Stimulated activated CD4-positive, alpha-beta T cell treated with anti-CD3 and anti-CD28 coated beads, Interleukin-2, amount 100 ng/mL, for 24 hours (primary cell): ENCODE measurements around the gene C12orf75.
"Not testable (repeated sequence)": the region's sequence is repeated elsewhere in the genome, so short reads cannot be mapped to it uniquely, and the experiment has no call there.

Experiments used
- DNase-seq, 2 donors: peaks; one replicate each; pipeline ENCODE4 v3.0.0-alpha.2; 2020

The C12orf75 gene

GRCh38 chr12:105382771-105383622 is 52.5 kb downstream of the C12orf75 start:
- DNase-seq, result peak in 1 of 2 donors; percentile 22

DNA sequence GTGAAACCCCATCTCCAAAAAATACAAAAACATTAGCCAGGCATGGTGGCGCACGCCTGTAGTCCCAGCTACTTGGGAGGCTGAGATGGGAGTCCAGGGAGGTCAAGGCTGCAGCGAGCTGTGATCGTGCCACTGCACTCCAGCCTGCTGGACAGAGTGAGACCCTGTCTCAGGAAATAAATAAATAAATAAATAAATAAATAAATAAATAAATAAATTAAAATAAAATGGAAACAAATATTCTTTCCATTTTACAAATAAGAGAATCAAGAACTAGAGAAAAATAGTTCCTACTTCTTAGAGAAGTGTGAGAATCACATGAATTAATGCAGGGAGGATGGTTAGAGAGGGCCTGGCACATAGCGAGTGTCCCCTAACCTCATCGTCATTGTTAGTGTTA is 53.7 kb downstream of the C12orf75 start:
- no peak for DNase-seq

DNA sequence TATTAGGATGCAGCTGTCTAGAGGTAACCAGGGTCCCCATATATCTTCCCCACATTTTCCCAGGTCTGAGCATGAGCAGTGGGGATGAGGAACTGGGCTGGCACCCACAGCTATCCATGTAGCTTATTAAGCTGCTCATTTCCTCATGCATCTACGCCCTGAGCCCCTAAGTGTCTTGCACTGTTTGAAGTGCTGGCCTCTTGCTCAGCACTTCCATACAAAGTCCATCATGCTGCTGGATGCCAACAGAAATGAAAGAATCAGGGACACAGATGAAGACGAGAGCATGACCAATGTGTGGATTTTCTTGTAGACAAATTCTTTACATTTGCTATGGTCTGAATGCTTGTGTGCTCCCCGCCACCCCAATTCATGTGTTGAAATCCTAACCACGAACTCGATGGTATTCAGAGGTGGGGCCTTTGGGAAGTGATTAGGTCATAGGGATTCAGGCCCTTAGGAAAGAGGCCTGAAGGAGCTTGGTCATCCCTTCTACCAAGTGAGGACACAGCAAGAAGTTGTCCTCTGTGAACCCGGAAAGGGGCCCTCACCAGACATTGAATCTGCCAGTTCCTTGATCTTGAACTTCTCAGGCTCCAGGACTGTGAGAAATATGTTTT is 54.5 kb downstream of the C12orf75 start:
- no peak for DNase-seq

- no peak for DNase-seq
These were observed 55.9 kb downstream of the C12orf75 start for GRCh38 chr12:105386431-105386830.

DNA sequence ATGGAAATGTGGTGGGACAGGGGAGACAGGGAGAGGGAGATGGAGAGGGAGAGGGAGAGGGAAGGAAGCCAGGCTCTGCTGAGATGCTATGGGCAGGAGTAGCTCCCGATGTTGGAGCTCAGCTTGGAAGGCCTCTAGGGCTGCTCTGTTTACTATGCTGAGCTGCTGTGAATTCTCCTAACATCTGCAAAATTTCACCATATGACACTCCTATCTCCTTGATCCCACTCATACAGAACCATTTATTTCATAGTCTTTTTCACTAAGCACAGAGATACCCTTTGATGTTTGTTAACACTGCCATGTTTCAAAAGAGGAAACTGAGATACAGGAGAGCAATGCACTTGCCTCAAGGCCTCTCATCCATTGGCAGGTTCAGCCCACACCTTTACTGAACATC is 60.7 kb downstream of the C12orf75 start:
- DNase-seq, result no peak

DNA sequence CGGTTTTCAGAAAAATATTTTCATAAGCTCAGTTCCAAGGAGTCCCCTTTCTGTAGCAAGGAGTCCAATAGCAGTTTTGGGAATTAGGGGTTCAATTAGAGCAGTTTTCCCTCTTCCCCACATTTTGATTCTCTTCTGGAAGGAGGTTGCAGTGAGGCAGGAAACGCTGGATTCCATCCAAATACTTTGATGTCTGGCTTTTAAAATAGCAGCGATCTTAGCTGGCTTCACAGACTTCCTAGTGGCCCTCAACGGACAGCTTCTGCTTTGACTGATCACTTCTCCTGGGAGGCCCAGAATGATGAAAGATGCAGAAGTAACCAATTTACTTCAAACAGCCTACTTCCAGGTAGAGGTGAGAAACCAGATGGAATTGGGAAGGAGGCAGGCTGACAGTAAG is 63.1 kb downstream of the C12orf75 start:
- DNase-seq, result no peak

GRCh38 chr12:105396024-105396423 is 65.5 kb downstream of the C12orf75 start:
- DNase-seq, result no peak

GRCh38 chr12:105396983-105397382 is 66.5 kb downstream of the C12orf75 start:
- DNase-seq, result no peak

DNA sequence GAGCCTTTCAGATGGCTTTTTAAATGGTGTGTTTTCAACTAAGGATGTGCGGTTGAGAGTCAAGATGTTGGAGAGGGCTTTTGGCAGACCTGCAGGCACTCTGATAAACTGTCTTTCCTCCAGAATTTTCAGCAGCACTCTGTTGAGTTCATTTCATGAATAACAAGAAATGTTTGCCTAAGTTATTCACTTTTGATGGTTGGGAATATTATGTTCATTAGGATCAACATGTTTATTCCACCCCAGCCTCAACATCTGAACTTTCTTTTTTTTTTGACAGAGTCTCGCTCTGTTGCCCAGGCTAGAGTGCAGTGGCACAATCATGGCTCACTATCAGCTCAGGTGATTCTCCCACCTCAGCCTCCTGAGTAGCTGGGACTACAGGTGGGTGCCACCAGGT is 68.4 kb downstream of the C12orf75 start:
- DNase-seq, result no peak

- no peak for DNase-seq
These were observed 69.1 kb downstream of the C12orf75 start for GRCh38 chr12:105399428-105400081.

DNA sequence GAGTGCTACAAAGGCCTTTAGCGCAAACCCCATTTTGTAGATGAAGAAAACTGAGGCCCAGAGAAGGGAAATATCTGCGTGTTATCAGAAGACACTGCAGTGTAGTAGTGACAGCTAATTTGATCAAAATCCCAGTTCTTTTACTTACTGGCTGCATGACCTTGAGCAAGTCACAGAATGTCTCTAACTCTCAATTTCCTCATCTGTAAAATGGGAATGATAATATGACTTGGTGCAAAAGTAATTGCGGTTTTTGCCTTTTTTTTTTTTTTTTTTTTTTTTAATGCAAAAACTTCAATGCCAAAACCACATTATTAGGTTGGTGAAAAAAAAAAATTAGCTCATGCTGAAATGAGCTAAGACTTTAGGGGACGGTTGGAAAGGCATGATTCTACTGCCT is 69.7 kb downstream of the C12orf75 start:
- no peak for DNase-seq

- DNase-seq, result no peak
These were observed 70.7 kb downstream of the C12orf75 start for GRCh38 chr12:105401198-105401597.

- DNase-seq, result no peak
These were observed 71.9 kb downstream of the C12orf75 start for GRCh38 chr12:105402366-105402765.

DNA sequence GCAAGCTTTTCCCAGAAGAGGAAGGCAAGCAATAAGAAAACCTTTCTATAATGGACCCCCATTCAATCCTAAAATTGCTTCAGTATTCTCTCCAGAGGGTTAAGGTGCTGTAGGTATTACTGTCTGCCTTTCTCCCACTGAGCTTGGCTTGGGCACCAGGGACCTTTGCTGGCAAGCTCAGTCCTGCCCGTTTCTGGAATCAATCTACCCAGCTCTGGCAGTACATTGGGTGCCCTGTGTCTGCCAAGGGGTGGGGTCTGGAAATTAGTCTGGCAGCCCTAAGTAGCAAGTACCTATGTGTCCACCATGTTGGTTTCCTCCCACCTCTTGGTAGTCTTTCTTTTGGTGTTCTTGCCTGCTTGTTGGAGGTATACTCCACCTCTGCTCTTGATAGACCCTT is 72.6 kb downstream of the C12orf75 start:
- no peak for DNase-seq

- not testable (repeated sequence) for DNase-seq
These were observed 73.6 kb downstream of the C12orf75 start for GRCh38 chr12:105404134-105404533.

GRCh38 chr12:105406497-105406896 is 76.0 kb downstream of the C12orf75 start:
- DNase-seq, result no peak

- DNase-seq, result no peak
These were observed 78.8 kb downstream of the C12orf75 start for GRCh38 chr12:105409279-105409678.

DNA sequence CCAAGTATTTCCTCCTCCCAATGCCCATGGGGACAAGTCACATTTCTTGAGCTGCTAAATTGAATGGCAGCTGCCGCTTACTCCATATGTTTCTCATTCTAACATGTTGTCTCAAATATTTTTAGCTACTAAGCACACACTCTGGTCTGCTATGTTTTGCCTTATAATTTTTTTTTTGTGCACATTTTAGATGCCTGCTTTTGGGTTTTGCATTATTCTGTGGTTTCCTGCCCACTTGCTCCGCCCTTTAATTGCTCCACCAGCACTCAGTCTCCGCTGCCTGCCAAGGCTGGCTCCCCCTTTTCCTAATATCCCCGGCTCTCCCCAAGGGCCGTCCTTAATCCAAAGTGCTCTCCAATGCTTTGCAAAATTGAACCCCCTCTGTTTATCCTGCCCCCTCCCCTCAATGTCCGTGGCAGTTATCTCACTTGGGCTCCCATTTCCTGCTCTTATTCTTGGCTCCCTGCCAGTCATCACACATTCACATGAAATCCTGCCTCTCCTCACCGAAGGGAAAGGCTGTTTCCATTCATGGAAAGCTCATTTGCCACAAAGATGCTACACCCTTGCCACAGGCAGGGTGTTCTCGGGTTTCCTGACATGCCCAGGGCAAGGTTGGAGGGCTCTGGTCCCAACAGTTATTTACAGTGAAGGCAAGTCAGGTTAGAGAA is 79.4 kb downstream of the C12orf75 start:
- no peak for DNase-seq

DNA sequence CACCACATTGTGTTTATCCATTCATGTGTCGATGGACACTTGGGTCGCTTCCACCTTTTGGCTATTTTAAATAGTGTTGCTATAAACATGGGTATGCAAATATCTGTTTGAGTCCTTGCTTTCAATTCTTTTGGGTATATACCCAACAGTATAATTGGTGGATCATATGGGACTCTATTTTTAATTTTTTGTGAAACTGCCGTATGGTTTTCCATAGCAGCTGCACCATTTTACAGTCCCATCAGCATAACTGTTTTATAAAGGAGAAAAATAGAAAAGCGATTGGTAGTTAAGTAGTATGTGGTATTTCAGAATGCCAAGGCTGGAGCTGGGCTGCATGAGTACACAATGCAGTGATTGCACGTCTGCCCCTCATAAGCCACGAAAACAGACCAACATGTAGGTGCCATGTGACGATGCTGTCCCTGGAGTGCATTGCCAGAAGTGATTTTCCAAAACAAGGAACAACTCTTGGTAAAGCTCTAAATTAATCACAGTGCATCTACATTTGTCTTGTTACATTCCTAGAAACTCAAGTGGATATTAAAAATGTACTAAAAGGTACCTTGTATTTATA is 83.5 kb downstream of the C12orf75 start:
- DNase-seq, result no peak

DNA sequence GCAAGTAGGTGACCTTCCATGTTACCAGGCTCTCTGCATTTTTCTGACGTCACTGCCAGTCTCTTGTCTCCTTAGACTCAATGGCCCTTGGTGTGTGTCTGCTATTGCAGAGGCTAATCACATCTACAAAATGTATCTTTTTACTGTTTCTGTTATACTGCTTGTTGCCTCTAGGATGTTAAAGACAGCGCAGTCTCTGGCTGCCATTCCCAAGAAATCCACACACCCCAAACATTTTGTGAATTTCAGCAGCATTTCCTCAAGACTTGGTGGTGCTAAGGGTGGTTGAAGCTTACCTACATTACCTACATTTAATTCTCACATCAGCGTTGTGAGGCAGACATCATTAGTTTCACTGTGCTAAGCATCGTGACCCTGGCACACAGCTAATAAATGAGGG is 87.2 kb downstream of the C12orf75 start:
- DNase-seq, result no peak

- no peak for DNase-seq
These were observed 87.7 kb downstream of the C12orf75 start for GRCh38 chr12:105418229-105418628.

DNA sequence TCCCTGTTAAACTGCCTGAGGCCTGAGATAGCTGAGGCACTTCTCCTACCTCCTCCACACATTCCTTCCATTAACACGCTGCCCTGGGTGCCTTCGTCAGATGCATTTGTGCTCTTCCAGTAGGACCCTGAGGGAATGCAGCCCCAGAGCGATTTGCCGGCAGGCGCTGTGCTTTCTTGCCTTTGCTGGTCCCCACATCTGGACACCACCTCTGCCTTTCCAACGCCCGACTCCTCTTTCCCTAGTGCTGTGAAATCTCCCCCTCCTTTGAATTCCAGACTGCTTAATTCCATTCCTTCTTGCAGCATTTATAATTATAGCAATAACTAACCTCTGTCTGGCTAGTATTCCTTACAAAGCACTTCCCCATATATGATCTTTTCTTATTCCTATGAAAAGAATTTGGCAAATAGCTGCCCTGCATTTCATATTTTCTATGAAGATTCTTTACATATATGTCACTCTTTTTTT is 88.4 kb downstream of the C12orf75 start:
- DNase-seq, result no peak

GRCh38 chr12:105419606-105420005 is 89.1 kb downstream of the C12orf75 start:
- no peak for DNase-seq
